GM21737 (cell line): Measurements from ENCODE around the gene ZCWPW2.

Experiments used
- ATAC-seq: cut with Tn5 transposase; IDR thresholded peaks from one replicate; pipeline ENCODE4 v1.9.1; 2021; ENCODE audit warnings: mild to moderate bottlenecking, moderate library complexity; ENCODE audit not compliant: unreplicated experiment

Gene ZCWPW2, protein sequence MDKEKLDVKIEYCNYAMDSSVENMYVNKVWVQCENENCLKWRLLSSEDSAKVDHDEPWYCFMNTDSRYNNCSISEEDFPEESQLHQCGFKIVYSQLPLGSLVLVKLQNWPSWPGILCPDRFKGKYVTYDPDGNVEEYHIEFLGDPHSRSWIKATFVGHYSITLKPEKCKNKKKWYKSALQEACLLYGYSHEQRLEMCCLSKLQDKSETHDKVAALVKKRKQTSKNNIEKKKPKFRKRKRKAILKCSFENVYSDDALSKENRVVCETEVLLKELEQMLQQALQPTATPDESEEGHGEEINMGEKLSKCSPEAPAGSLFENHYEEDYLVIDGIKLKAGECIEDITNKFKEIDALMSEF

DNA sequence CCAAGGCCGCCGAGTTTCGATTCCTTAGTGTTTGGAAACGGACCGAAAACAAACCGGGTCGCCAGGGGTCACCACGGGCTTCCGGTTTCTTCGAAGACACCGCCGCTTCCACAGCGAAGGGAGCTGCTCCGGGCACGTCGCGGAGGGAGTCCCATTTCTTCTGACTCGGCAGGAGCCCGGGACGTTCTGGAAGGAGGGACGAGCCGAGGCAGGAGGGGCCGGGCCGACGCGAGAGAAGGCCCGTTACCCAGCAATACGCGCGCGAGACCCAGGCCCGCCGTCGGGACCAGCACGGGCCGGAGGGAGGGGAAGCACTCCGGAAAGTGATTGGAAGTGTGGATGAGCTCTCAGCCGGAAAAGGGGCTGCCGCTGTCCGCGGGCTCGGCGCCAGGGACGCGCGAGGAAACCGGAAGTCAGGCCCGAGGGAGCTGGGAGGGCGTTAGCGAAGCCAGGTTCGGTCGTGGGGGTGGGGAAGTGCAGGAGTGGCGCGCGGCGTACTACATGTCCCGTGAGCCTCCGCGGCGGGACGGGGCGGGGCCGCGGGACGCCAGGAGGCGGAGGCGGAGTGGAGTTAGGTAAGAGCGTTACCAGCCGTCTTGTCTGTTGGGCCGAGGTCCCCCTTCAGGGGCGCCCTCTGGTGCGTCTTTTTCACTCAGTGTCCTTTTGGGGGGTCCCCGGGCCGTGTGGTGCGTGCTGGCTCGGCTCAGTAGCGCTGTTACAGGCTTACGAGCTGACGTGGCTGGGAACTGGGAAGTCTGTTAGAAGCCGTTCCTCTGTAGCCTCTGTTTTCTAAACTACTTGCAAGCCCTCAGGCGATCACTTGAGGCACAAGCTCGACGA lies at the start of gene ZCWPW2, which contains the start of gene AZI2:
TSS of gene ZCWPW2 (plus strand) at position 93 of the 840 bp plus-strand sequence. CDS start 64,348 bp downstream, outside the sequence.
TSS of gene AZI2 (minus strand) at position 196 of the 840 bp plus-strand sequence. CDS start 8,207 bp downstream, outside the sequence.
- ATAC-seq: peak; percentile 95

DNA sequence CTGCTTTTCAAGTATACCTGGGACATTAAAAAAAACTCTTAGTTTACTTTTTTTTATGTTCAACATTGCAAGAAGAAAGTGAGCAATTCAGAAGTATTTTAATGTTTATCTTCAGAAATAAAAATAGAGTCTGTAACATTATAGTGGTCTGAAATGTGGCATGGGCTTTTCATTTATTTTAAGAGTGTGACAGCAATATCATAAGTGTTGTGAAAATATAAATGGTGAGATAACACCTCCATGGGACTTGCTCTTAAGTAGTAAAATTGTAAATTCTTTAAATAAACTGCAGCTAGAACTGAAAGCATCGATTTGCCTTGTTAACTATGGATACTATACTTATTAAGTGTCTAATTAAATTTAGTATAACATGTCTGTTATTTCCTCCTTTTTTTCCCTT lies 48.8 kb upstream of the ZCWPW2 start:
- ATAC-seq: no peak

DNA sequence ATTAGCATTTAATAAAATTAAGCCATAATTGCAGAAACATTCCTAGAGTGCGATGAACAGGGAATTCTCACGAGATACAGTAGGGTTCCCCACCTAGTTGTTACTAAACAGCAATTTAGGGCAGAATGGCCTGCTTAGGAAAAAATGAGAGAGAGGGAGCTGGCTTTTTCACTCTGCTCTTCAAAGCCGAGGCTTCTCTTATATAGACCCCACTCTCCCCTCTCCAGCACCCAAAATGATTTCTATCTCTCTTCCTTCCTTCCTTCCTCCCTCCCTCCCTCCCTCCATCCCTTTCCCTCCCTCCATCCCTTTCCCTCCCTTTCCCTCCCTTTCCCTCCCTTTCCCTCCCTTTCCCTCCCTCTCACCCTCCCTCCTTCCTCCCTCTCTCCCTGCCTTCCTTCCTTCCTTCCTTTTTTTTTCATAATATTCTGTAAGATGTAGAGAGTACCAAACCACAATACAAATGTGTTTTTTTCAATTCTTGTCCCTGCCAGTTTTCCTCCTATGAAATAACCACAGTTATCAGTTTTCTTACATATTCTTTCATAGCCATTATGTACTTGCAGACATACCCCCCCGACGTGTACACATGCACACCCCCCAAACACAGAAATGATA lies 48.1 kb upstream of the ZCWPW2 start:
- no peak for ATAC-seq

DNA sequence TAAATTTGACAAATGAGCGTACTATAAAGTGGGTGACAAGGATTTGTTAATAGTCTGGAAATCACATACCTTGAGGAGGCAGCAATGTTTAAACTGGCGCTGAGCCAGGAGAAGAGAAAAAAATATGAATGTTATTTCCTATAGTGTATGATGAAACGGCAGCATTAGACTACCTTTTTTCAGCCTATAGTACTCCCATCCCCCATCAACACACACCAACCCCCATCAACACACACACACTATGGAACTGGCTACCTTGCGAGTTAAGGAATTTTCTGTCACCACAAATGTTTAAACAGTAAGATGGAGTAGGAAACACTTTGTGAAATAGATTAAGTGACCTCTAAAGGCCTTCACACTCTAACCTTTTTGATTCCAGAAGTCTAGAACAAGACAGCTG lies 46.8 kb upstream of the ZCWPW2 start:
- no peak for ATAC-seq

DNA sequence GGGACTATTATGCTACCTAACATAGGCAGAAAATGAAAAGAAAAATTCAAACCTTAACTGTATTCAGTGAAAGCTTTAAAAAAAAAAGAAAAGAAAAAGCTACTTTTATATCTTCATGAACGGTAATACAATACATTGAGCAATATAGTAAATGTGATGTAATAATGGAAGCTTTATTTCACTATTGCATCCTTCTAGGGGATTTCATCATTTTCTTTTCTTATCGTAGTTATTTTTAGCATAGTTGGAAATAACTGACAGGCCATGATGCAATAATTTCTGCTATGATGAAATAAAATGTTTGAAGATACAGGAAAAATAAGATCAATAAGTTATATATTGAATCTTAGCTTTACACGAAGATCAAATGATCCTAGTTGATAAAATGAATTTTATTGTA lies 40.3 kb upstream of the ZCWPW2 start:
- ATAC-seq: no peak

DNA sequence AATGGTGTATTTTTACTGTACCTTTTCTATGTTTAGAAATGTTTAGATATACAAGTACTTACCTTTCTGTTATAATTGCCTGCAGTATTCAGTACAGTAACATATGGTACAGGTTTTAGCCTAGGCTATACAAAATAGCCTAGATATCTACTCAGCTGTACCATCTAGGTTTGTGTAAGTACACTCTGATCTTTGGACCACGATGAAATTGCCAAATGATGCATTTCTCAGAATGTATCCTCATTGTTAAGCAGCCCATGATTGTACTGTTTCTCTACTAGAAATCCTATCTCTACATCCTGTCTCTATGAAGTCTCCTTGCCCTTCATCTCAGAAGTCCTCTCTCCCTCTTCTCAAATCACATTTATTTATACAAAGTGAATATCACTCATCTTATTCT lies 32.8 kb upstream of the ZCWPW2 start:
- no peak for ATAC-seq

DNA sequence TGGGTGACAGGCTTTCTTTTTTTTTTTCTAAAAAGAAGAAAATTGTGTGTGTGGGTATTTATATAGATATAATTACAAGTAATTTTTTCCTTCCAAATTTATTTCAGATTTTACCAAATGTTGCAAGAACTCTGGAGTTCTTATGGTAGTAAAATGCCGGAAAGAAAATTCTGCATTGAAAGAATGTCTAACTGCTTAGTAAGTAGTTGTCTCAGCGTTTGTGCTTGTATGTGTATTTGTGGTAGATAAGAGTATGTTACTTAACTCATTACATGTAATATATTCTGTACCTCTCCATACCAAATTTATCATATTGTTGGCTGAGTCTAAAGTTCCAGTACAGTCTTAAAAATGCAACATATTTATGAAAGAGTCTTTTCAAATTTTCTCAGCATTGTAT lies 32.3 kb upstream of the ZCWPW2 start:
- no peak for ATAC-seq

DNA sequence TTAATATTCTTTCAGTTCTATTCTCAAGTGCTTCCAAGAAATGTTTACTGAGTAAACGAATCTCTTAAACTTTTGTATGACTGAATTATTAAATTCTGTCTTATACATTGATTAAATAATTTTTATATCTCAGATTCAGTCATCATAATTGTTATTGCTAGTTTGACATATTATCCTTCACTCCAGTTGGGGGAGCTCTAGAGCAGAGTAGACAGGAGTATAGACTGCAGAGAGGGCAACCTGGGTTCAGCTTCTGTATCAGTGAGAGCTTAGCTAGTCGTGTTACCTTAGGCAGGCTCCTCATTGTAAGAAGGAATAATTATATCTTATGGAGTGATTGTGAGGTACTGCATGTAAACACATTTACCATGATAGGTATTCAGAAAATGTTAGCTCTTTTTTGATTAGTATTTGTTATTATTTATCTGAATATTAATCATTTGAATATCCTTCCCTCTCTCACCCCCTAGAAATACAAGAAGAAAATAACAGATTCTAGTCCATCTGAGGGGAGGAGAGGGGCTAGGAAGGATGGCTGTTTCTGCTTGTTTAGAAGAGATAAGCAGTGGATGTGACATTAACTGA lies 31.0 kb upstream of the ZCWPW2 start:
- ATAC-seq: peak; percentile 71

DNA sequence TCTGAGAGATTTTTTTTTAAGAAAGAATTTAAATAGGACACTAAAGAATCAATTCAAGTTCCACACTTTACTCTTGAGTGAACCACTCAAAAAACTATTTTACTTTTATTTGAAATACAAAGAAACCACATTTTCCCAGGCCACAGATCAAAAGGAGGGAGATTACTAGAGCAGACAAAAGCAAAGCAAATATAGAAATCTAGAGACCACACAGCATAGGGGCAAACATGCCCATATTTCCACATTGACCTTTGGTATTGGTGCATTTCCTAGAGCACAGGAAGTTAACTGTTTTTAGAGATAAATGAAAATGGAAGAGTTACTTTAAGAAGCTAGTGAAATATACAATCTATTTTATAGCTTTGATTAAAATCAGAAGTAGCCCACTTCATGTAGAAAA lies 27.5 kb upstream of the ZCWPW2 start:
- ATAC-seq: no peak

DNA sequence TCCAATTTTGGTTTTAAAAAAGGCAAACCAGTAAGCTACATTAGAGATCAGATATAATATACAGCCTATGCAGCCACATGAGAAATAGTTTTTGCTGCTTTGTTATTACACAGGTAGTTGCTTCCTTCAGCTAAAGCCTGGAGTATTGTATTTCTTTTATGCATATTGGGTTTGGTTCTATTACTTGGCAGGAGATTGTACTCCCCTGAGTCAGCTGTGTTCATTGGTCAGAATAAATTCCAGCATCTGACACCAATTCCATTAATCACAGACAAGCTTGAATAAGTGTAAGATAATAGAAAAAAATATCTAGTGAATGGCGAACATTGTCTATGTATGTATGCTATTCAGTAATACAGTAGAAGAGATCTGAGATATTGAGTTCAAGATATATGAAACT lies 26.1 kb upstream of the ZCWPW2 start:
- ATAC-seq: no peak

DNA sequence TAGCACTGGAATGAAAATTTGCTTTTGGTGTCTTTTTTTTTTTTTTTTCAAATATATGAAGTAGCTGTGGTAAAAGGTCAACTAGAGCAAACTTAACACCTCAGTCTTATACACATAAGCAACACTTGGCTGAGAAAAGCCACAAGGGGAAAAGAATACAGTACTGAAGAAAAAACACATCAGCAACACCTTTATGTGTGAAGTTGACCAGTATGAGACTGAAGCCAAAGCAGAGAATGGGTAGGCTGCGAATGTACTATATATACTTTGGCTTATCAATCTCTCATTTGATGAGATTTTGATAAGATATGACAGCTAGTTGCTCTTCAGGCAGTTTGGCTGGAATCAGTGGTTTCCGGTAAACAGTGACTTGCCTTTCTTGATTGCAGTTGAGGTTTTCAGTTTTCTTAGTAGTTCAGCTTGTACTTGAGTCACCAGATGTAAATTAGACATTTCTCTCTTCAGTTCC lies 22.0 kb upstream of the ZCWPW2 start:
- ATAC-seq: peak; percentile 72

DNA sequence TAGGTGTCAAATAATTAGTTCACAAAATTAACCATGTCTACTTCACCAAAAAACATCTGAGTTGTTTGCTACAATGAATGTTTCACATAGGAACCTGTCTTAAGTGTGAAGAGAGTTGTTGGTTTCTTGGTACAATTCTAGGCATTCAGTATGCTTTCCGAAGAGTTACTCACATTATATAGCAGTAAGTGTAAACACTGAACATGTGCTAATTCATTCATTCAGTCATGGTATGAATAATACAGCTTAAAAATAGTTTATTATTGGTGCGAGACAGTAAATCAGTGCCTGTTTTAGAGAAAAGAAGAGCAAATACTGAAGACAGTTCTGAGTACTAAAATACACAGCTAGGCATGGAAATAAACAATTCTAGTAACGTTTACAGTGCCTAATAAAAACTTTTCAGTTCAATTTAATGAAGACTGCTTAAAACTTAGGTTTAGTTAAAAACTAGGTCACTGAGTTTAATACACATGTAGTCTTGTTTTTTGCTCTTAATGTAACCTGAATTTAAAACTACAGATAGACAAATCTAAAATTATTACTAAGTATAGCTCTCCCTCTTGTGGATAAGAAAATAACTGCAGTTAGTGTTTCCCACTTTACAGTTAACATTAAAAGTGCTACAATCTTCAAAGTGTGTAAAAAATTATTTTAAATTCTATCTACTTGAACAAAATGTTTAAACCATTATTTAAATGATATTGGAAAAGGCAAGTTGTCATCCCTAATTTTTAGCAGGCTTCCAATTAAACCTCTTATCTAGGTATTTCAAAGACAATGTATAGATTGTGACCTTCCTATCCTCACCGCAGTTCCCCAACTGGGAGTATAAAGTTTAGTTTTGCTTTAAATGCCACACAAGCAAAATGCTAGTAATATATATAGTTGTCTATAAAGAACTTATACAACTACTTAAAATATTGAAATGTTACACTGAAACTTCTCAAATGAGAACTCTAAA lies 20.1 kb upstream of the ZCWPW2 start:
- ATAC-seq: no peak

DNA sequence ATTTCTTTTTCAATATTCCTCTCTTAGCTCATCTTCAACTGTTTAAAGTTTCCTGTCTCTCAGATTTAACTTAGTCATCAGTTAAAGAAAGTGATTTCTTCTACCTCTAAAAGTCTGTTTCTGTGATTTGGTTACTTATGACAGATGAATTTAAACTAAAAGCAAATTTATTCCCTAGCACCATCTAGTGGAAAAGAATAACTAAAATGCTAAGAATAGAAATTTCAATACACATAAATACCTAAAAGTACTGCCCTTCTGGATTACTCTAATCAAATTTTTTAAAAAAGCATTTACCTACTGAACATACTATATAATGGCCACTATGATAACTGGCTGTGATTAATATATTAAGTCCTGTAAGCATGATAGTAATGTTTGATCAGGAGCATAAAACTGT lies 14.0 kb upstream of the ZCWPW2 start:
- no peak for ATAC-seq

DNA sequence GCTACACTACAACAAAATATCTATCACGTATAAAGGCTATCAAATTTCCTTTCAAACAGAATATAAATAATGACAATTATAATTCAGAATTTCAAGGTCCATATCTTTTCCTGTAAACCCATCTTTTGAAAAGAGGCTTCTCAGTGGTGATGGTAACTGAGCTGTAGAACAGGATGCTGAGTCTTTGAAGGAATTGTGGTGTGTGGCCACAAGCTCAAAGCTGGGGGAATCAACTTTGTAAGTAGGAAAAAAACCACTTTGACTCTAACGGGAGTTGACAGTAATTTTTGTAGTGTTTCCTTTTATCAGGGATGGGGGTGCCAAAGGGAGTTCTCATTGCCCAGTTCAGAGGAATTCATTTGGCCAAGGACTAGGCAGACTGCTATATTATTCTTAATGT lies 13.3 kb upstream of the ZCWPW2 start:
- no peak for ATAC-seq

DNA sequence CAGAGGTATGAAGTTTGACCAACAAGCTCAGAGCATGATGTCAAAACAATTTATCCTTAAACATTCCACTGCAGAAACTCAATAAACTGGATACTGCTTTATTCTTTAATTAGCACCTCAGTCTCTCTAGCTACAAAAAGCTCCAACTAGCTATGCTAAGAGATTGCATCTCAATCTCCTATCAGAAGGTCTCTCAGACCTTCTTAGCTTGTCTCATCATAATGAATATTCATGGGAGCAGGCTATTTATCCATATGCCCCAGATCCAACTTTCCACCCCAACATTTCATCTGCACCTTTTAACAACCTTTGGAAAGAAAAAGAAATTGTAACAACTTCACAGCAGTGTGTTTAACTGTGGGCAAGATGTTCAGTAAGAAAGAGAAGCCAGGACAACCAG lies 11.3 kb upstream of the ZCWPW2 start:
- ATAC-seq: no peak

DNA sequence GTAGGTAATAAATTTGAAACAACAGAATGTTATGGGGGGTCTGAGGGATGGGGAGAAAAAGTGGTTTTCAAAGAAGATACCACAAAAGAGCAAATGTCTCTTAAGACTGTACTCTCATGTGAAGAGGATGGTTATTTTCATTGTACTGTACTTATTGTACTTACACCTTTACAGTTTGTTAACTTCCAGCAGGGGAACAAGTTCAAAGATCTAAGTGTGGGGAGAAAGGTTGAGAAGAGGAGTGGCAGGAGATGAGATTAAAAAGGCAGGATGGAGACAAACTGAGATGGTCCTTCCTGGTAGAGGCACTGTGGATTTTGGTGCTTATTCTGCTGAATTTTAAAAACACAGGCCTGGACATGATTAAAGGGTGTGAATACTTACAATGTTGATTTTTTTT lies 5.4 kb upstream of the ZCWPW2 start:
- no peak for ATAC-seq

DNA sequence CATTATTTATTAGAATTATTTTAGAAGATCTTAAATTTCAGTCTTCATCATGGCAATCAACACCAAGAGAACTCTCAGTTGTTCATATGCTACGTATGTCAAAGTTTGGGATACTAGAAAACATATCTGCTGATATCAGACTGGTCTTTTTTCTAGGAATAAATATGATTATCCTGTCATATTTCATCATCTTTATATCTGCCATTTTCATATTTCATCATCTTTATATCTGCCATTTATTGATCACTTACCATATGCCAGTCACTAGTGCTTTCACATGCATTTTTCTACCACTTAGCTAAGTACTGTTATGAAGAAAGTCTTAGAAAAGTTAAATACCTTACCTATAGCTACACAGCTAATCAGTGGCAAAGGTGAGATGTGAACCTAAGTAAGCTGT lies 2.8 kb upstream of the ZCWPW2 start:
- no peak for ATAC-seq

DNA sequence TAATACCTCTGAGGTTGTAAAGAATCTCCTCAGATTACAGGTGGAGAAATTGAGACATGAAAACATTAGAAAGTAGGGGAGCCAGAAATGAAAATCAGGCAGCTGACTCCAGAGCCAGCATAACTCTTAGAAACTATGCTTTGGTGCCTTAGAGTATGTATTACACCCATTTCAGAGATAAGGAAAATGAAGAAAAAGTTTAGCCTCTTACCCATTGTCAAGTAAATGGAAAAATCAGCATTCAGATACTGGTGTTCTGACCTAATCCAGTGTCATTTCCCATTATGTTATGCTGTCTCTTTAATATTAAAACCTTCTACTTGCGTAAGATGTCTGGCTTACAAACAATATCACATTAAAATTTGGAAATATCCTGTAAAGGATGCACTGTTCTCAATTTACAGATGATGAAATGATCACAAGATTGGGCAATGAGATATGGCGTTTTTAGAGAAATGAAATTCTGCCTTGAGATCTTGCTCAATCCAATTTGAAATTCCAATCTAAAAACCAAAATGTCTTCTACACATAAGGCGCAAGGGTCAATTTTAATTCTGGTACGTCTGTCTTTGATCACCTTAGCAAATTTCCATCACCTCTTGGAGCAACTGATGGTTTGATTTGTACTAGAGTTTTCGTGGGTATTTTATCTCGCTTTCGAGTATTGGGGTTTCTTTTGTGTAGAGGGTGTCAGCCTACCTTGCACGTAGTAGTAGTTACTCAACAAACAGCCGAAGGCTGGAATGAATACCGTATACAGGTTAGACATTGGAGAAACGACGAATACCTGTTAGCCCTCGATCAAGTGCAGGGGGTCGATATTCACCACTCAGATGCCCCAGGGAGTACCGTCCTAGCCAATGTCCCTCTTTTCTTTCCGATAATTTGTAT lies 902 bp upstream of the ZCWPW2 start:
- ATAC-seq: no peak

DNA sequence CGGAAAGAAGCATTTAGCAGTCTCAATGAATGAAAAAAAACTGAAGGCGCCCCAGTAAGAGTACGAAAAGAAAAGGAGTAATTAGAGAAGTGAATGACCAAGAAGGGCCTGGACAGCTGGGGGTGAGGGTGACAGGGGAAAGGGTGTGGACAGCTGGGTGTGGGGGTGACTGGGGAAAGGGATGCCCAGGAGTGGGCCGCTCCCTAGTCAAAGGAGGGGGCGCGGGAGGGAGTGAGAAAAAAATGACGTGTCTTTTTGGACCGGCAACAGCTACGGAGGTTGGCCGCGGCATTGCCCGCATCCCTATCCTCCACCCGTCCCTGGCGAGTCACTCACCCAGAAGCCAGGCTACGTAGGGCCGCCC lies 274 bp upstream of the ZCWPW2 start:
- ATAC-seq: no peak
